Naive thymus-derived CD4-positive, alpha-beta T cell (primary cell): ENCODE data around the gene CD3G. TPM values are rescaled to one million over a fixed set of nuclear protein-coding genes. Genes with fewer than 3 reads are reported as not detected.

ENCODE experiments used
- ATAC-seq: fragments of 150-1000 bp; cut with Tn5 transposase; 2 replicates; pipeline ENCODE4 v1.10.0; 2021; ENCODE audit warnings: mild to moderate bottlenecking, moderate library complexity
- CTCF ChIA-PET: fragments of 350-600 bp; sonication (Branson Sonifier 250); formaldehyde crosslinking; loops from one replicate; lab custom pipeline; 2021; ENCODE audit warnings: antibody characterized with exemption; lab: Charles Lee
- POLR2A ChIA-PET: fragments of 350-600 bp; sonication (Branson Sonifier 250); formaldehyde crosslinking; loops from one replicate; lab custom pipeline; 2021; ENCODE audit warnings: antibody characterized with exemption, inconsistent platforms; lab: Charles Lee
- DNase-seq, 9 donors: peaks; one replicate each; pipeline versions ENCODE4 v3.0.0 to v3.0.0-alpha.2; 2020 to 2022; ENCODE audit warnings: mixed read lengths in 1 of 9
- H3K27ac ChIP-seq: one replicate; pipeline ENCODE4 v1.7.0; 2013; ENCODE audit warnings: mild to moderate bottlenecking, low read depth, low read length, moderate library complexity
- H3K27me3 ChIP-seq, 2 donors: one replicate each; pipeline ENCODE4 v1.7.0; 2013; ENCODE audit warnings: low read length in 2 of 2, mild to moderate bottlenecking in 2 of 2, moderate library complexity in 2 of 2; ENCODE audit not compliant: control insufficient read depth in 2 of 2, insufficient read depth in 2 of 2
- H3K36me3 ChIP-seq, 3 experiments: 1 replicate in 2 of 3; 2 replicates in 1 of 3; pipeline ENCODE4 v1.7.0; 2013; ENCODE audit warnings: low read length in 3 of 3, mild to moderate bottlenecking in 3 of 3, moderate library complexity in 1 of 3; ENCODE audit not compliant: insufficient read depth in 3 of 3, control insufficient read depth in 2 of 3
- H3K4me1 ChIP-seq, 2 donors: one replicate each; pipeline ENCODE4 v1.7.0; 2013; ENCODE audit warnings: low read length in 2 of 2, mild to moderate bottlenecking in 2 of 2, moderate library complexity in 1 of 2; ENCODE audit not compliant: control insufficient read depth in 2 of 2, insufficient read depth in 2 of 2
- H3K4me3 ChIP-seq: 2 replicates; pipeline ENCODE4 v1.7.0; 2013; ENCODE audit warnings: mild to moderate bottlenecking, low read length
- H3K9me3 ChIP-seq, 3 experiments: 1 replicate in 2 of 3; 2 replicates in 1 of 3; pipeline ENCODE4 v1.7.0; 2013; ENCODE audit warnings: low read length in 3 of 3; ENCODE audit not compliant: control insufficient read depth in 2 of 3
- H3K27ac Mint-ChIP-seq, 9 donors: one replicate each; pipeline ENCODE4 v1.8.0; 2020 to 2022; ENCODE audit warnings: mixed read lengths in 9 of 9, mild to moderate bottlenecking in 8 of 9, moderate library complexity in 5 of 9, inconsistent platforms in 2 of 9
- H3K27me3 Mint-ChIP-seq, 5 donors: one replicate each; pipeline ENCODE4 v1.8.0; 2021 to 2022; ENCODE audit warnings: mixed read lengths in 5 of 5, mild to moderate bottlenecking in 1 of 5
- H3K36me3 Mint-ChIP-seq, 5 donors: one replicate each; pipeline ENCODE4 v1.8.0; 2020 to 2022; ENCODE audit warnings: mixed read lengths in 5 of 5, mild to moderate bottlenecking in 3 of 5, inconsistent platforms in 1 of 5
- H3K4me1 Mint-ChIP-seq, 7 donors: one replicate each; pipeline ENCODE4 v1.8.0; 2020 to 2022; ENCODE audit warnings: mixed read lengths in 7 of 7, mild to moderate bottlenecking in 3 of 7, inconsistent platforms in 1 of 7
- H3K4me3 Mint-ChIP-seq, 10 donors: one replicate each; pipeline ENCODE4 v1.8.0; 2020 to 2022; ENCODE audit warnings: mild to moderate bottlenecking in 10 of 10, mixed read lengths in 10 of 10, moderate library complexity in 6 of 10, inconsistent platforms in 2 of 10
- H3K9me3 Mint-ChIP-seq, 11 donors: one replicate each; pipeline ENCODE4 v1.8.0; 2020 to 2022; ENCODE audit warnings: mixed read lengths in 11 of 11, mild to moderate bottlenecking in 4 of 11, inconsistent platforms in 1 of 11, moderate library complexity in 1 of 11
- intact Hi-C, 2 donors: fragments of 100-400 bp; cut with micrococcal nuclease; formaldehyde crosslinking; loops; one replicate each; pipeline ENCODE4 v1.15.1; 2023
- polyA plus RNA-seq, 2 donors: library from polyadenylated mRNA; unstranded; fragments of 300-500 nt; fragmentation: Illumina TruSeq; gene quantifications; one replicate each; pipeline ENCODE4 v1.2.3, GENCODE V29; 2021
- total RNA-seq, 6 experiments: library from RNA in 5 of 6; stranded (reverse) in 5 of 6; gene quantifications; 1 replicate in 5 of 6; 2 replicates in 1 of 6; pipeline ENCODE4 v1.2.3 and lab custom pipeline; 2021 to 2026

CD3G gene
- total and polyA plus RNA-seq, 7 experiments from 2014 or later = 122 to 459 (median 197) TPM

DNA sequence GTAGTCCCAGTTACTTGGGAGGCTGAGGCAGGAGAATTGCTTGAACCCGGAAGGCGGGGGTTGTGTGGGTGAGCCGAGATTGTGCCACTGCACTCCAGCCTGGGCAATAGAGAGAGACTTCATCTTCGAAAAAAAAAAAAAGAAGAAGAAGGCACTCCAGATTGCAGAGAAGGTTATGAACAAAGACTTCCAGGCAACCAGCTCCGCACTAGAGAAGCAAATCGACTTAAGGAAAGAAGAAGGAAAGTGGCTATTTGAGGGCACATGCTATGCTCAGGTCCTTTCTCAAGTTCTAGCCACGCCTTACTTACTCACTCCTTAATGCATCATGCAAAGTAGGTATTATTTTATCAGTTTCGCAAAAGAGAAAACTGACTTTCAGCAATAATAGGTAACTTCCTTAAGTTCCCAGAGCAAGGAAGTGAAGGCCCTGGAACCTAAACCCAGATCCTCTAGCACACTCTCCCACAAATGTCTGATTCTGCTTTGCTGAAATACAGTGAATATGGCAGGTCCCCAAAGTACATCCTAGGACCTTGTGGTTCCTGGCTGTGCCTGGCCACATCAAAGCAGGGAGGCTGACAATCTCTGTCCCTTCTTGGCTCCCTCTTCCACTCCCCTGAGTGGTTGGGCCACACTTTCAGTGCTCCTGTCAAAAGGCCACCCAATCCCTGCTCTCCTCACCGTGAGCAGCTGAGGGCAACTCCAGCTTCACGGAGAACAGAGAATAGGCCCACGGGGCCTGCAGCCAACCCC lies 25.4 kb upstream of the CD3G start:
- H3K4me3 ChIP-seq = peak overlapping the region; percentile 14
- DNase-seq (no peak), ATAC-seq (no peak)
- CTCF ChIA-PET = interaction anchor here (1.0 to 1.1 kb wide), 2 partner anchors 13 to 24 kb away, joined by 3 to 4 read pairs; no protein-coding TSS in a partner anchor
- H3K4me1 ChIP-seq = peaks cover 50 to 90% of the 10 kb centered on the region in 2 donors
- H3K27ac ChIP-seq = peak overlapping the region; percentile 61
- no peaks in the 10 kb centered on the region for H3K27me3 Mint-ChIP-seq
- no peaks in the 10 kb centered on the region for H3K9me3 ChIP-seq
- H3K4me1 Mint-ChIP-seq = peaks cover 65 to 99% (median 86%) of the 10 kb centered on the region in 7 donors
- H3K36me3 Mint-ChIP-seq = peaks cover 6 to 58% (median 44%) of the 10 kb centered on the region in 5 donors
- H3K27me3 ChIP-seq = no peaks in the 10 kb centered on the region
- H3K4me3 Mint-ChIP-seq = peak overlapping the region; percentile 12 to 87 (median 70)
- POLR2A ChIA-PET = interaction anchor here (0.7 to 1.1 kb wide), 2 partner anchors 103 to 254 kb away, joined by 3 read pairs; partner anchors contain the start of gene ARCN1
- peaks cover 0 to 8% (median 1%) of the 10 kb centered on the region in 11 donors for H3K9me3 Mint-ChIP-seq
- intact Hi-C loops = no loop called here
- peaks cover 7 to 17% (median 8%) of the 10 kb centered on the region in 3 experiments for H3K36me3 ChIP-seq
- peak overlapping the region; percentile 62 to 100 (median 97) for H3K27ac Mint-ChIP-seq

DNA sequence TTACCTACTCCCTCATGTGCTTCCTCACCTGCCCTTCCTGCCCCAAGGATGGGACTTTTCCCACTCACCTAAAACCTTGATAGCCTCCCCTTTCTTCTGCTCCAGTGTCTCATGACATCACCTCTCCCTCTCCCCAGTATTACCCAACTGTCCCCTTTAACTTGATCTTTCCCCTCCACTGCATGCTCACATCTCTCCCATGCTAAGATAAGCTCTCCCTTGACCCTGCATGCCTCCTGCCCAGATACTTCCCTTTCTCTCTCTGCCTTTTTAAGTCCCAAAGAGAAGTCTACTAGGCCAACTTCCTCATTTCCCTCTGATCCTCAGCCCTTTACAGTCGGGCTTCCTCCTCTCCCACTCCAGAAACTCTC lies 24.8 kb upstream of the CD3G start:
- Mint-ChIP-seq H3K9me3 (peaks cover 0 to 8% (median 1%) of the 10 kb centered on the region in 11 donors), H3K27me3 (no peaks in the 10 kb centered on the region), H3K27ac (peak overlapping the region; percentile 62 to 100 (median 97)), H3K4me3 (peak overlapping the region; percentile 3 to 87 (median 70)), H3K4me1 (peaks cover 60 to 99% (median 86%) of the 10 kb centered on the region in 7 donors), H3K36me3 (peaks cover under 1 to 55% (median 44%) of the 10 kb centered on the region in 5 donors)
- Histone ChIP-seq H3K9me3 (no peaks in the 10 kb centered on the region), H3K36me3 (peaks cover 1 to 12% (median 3%) of the 10 kb centered on the region in 3 experiments), H3K27ac (peak overlapping the region; percentile 61), H3K27me3 (no peaks in the 10 kb centered on the region), H3K4me3 (peak overlapping the region; percentile 14), H3K4me1 (peaks cover 50 to 84% of the 10 kb centered on the region in 2 donors)
- no peak for DNase-seq
- no peak for ATAC-seq
- intact Hi-C loops = no loop called here
- ChIA-PET CTCF (interaction anchor here (0.8 to 1.1 kb wide), 3 partner anchors 13 to 24 kb away, joined by 3 to 4 read pairs (median 3); no protein-coding TSS in a partner anchor), POLR2A (interaction anchor here (0.7 to 1.2 kb wide), 3 partner anchors 9 to 253 kb away, joined by 3 to 4 read pairs (median 3); partner anchors contain the start of gene ARCN1)

DNA sequence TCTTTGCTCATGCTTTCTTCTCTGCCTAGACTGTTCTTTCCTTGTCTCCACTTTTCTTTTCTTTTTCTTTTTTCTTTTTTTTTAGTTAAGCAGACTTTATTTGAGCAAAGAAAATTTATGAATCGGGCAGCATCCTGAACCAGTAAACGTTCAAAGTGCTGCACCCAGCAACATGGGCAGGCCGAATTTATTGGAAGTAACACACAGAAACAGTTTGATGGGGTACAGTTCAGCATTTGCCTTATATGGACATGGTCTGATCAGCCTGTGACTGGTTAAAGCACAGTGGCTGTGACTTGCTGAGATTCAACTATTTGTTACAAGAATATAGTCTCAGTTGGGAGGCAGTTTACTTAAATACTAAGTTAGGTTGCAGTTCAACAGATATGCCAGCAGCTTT lies 23.6 kb upstream of the CD3G start:
- H3K9me3 Mint-ChIP-seq = peaks cover 0 to 8% (median 1%) of the 10 kb centered on the region in 11 donors
- H3K4me1 ChIP-seq = peaks cover 44 to 73% of the 10 kb centered on the region in 2 donors
- peaks cover 0 to 1% (median 0%) of the 10 kb centered on the region in 3 experiments for H3K36me3 ChIP-seq
- ChIA-PET CTCF (interaction anchor here (1.1 kb wide), 2 partner anchors 8 to 25 kb away, joined by 3 to 4 read pairs; no protein-coding TSS in a partner anchor), POLR2A (interaction anchor here (0.5 to 1.2 kb wide), 3 partner anchors 8 to 143 kb away, joined by 3 to 4 read pairs (median 3); no protein-coding TSS in a partner anchor)
- no peaks in the 10 kb centered on the region for H3K27me3 ChIP-seq
- ATAC-seq (no peak), DNase-seq (no peak)
- peak overlapping the region in 6 of 10 donors; percentile 0 to 87 (median 77) for H3K4me3 Mint-ChIP-seq
- no peaks in the 10 kb centered on the region for H3K9me3 ChIP-seq
- no peaks in the 10 kb centered on the region for H3K27me3 Mint-ChIP-seq
- intact Hi-C loops = no loop called here
- H3K4me1 Mint-ChIP-seq = peaks cover 53 to 93% (median 82%) of the 10 kb centered on the region in 7 donors
- H3K36me3 Mint-ChIP-seq = peaks cover 3 to 52% (median 41%) of the 10 kb centered on the region in 5 donors
- H3K27ac ChIP-seq = no peak overlapping the region
- peak overlapping the region; percentile 48 to 100 (median 97) for H3K27ac Mint-ChIP-seq
- H3K4me3 ChIP-seq = no peak overlapping the region

DNA sequence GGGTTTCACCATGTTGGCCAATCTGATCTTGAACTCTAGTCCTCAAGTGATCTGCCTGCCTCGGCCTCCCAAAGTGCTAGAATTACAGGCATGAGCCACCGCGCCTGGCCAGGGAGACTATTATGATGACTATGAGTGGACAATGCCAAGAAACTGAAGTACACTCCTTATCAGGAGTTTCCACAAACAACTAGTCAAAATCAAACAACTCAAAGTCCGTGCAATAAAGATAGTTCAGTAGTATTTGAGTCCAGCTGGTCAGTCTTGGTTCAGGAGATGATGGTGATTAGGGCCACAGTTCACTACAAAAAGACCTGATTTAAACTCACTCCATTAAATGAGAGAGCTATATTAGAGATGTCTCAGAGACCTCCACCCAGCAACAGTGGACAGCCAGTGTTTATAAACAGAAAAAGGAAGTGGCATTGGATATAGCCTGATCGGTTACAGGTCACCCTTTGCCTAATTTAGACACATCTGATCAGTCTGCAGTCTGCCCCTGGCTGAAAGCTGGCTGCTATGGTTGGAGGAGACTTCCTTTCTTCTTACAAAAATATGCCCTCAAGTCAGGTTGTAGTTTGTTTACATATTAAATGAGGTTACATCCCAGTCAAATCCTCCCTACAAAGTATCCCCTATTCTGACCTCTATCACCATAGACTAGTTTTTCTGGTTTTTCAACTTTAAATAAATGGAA lies 22.6 kb upstream of the CD3G start:
- intact Hi-C loops = loop anchor here in 1 of 2 donors (1.0 kb wide), 2 partner anchors 8 to 13 kb away; no protein-coding TSS in a partner anchor

DNA sequence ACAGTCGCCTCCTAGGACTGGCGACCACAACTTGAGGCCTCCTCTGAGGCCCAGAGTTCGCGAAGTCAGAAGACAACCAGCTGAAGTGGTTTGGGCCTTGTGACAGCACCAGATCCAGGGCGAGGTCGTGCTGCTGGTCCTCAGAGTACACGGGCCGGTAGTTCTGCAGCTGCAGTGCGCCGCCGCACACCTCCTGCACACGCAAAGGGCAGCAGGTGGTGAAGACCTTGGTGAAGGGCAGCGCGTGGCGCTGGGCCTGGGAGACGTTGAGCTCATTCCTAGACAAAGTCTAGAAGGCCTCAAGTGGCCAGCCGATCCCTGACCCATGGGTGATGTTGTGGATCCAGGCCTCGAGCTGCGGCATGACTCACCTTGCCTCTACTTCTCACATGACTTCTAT lies 21.4 kb upstream of the CD3G start:
- Histone ChIP-seq H3K4me1 (peaks cover 24 to 52% of the 10 kb centered on the region in 2 donors), H3K36me3 (no peaks in the 10 kb centered on the region), H3K27ac (no peak overlapping the region), H3K9me3 (no peaks in the 10 kb centered on the region), H3K27me3 (no peaks in the 10 kb centered on the region), H3K4me3 (no peak overlapping the region)
- H3K27me3 Mint-ChIP-seq = no peaks in the 10 kb centered on the region
- POLR2A ChIA-PET = interaction anchor here (1.0 to 1.1 kb wide), 2 partner anchors 27 to 76 kb away, joined by 3 to 5 read pairs; no protein-coding TSS in a partner anchor
- peak overlapping the region in 2 of 9 donors; percentile 80 to 100 for H3K27ac Mint-ChIP-seq
- intact Hi-C loops = no loop called here
- no peak for DNase-seq
- H3K36me3 Mint-ChIP-seq = peaks cover 3 to 47% (median 38%) of the 10 kb centered on the region in 5 donors
- H3K4me3 Mint-ChIP-seq = peak overlapping the region in 2 of 10 donors; percentile 42 to 43
- H3K9me3 Mint-ChIP-seq = peaks cover 0 to 8% (median 0%) of the 10 kb centered on the region in 11 donors
- CTCF ChIA-PET = interaction anchor here (1.1 kb wide), 1 partner anchor 16 kb away, joined by 3 read pairs; no protein-coding TSS in a partner anchor
- no peak for ATAC-seq
- H3K4me1 Mint-ChIP-seq = peaks cover 35 to 83% (median 72%) of the 10 kb centered on the region in 7 donors

More for the DNA sequence above, 22.6 kb upstream of the CD3G start:
- peak overlapping the region; percentile 60 to 100 (median 80) for H3K27ac Mint-ChIP-seq
- CTCF ChIA-PET = interaction anchor here (1.1 to 1.2 kb wide), 3 partner anchors 9 to 26 kb away, joined by 3 to 4 read pairs (median 3); no protein-coding TSS in a partner anchor
- H3K4me3 Mint-ChIP-seq = peak overlapping the region in 8 of 10 donors; percentile 13 to 87 (median 53)
- Histone ChIP-seq H3K9me3 (no peaks in the 10 kb centered on the region), H3K27ac (no peak overlapping the region), H3K4me1 (peaks cover 34 to 63% of the 10 kb centered on the region in 2 donors), H3K36me3 (no peaks in the 10 kb centered on the region), H3K27me3 (no peaks in the 10 kb centered on the region), H3K4me3 (no peak overlapping the region)
- H3K36me3 Mint-ChIP-seq = peaks cover 3 to 51% (median 42%) of the 10 kb centered on the region in 5 donors
- no peaks in the 10 kb centered on the region for H3K27me3 Mint-ChIP-seq
- ATAC-seq (no peak), DNase-seq (no peak)
- POLR2A ChIA-PET = interaction anchor here (0.5 to 0.7 kb wide), 2 partner anchors 26 to 144 kb away, joined by 3 to 4 read pairs; no protein-coding TSS in a partner anchor
- H3K4me1 Mint-ChIP-seq = peaks cover 43 to 90% (median 78%) of the 10 kb centered on the region in 7 donors
- H3K9me3 Mint-ChIP-seq = peaks cover 0 to 8% (median 1%) of the 10 kb centered on the region in 11 donors
